ENCODE results near the gene CCDC86. TPM values are rescaled to one million over a fixed set of nuclear protein-coding genes. Genes with fewer than 3 reads are reported as not detected.

Gene CCDC86
- polyA plus RNA-seq, 1 of the 3 experiments (the other 2 are of a cell fraction), result 34.7 TPM

GRCh38 chr11:60866911-60867870 is 25.3 kb downstream of the CCDC86 start, which contains the start of gene ZP1:
ZP1 (plus strand) TSS chr11:60867542; CDS start chr11:60867562, 20 bp downstream.
- H3K4me2 ChIP-seq, result no peak within 1 kb of the TSS
- POLR2A ChIA-PET, result no interaction called here
- H4K20me1 ChIP-seq (ENCODE audit: insufficient read depth), result no peaks in the 10 kb centered on the region
- no peaks in the 10 kb centered on the region for H3F3A ChIP-seq (replicated peaks; ENCODE audit: insufficient read depth)
- DNase-seq, result no peak
- no peaks in the 10 kb centered on the region for H3K9me3 ChIP-seq
- CTCF ChIA-PET, result interaction anchor here (0.9 to 7.7 kb wide), 3 partner anchors 32 to 46 kb away, joined by 3 to 56 read pairs (median 3); no protein-coding TSS in a partner anchor
- 59% methylated on average over 10 of the region's 13 CpGs for WGBS (ENCODE audit: low lambda C conversion rate)
- TF ChIP-seq NFIC (IDR thresholded peaks at IDR 0.05; ENCODE audit: borderline replicate concordance) (no peak), SMC3 (IDR thresholded peaks at IDR 0.05; ENCODE audit: low read depth, low read length) (no peak), USF1 (IDR thresholded peaks at IDR 0.05; ENCODE audit: borderline replicate concordance, low read depth) (no peak), RCOR1 (IDR thresholded peaks at IDR 0.05; ENCODE audit: low read length) (no peak)
- no peaks in the 10 kb centered on the region for H3K9me2 ChIP-seq
- no peaks in the 10 kb centered on the region for H3K79me2 ChIP-seq (ENCODE audit: insufficient read depth)
- H3K27ac ChIP-seq (ENCODE audit: low read depth in 2 of 2, low read length in 1 of 2), result no peak within 1 kb of the TSS
- H3K36me3 ChIP-seq (replicated peaks in 1 of 2; ENCODE audit: control insufficient read depth in 1 of 2, insufficient read depth in 2 of 2, low read length in 1 of 2), result no peaks in the 10 kb centered on the region
- H3K4me1 ChIP-seq (ENCODE audit: control insufficient read depth in 1 of 2, insufficient read depth in 2 of 2, low read depth in 1 of 2, low read length in 1 of 2), result peaks cover 0 to 6% of the 10 kb centered on the region in 2 experiments; a peak in 1 of 4 replicates
- no peak within 1 kb of the TSS for H3K9ac ChIP-seq
- H2AFZ ChIP-seq (ENCODE audit: low read depth), result no peak within 1 kb of the TSS
- no peaks in the 10 kb centered on the region; the same call in 1 of the 2 replicates for H3K27me3 ChIP-seq (ENCODE audit: insufficient read depth)
- no peak within 1 kb of the TSS for H3K4me3 ChIP-seq (ENCODE audit: low read depth in 2 of 2, low read length in 1 of 2)

GRCh38 chr11:60867871-60868681 is 26.2 kb downstream of the CCDC86 start:
- no peak overlapping the region for H3K4me2 ChIP-seq
- H3K79me2 ChIP-seq (ENCODE audit: insufficient read depth), result no peaks in the 10 kb centered on the region
- peaks cover 0 to 8% of the 10 kb centered on the region in 2 experiments; a peak in 1 of 4 replicates for H3K4me1 ChIP-seq (ENCODE audit: control insufficient read depth in 1 of 2, insufficient read depth in 2 of 2, low read depth in 1 of 2, low read length in 1 of 2)
- H3F3A ChIP-seq (replicated peaks; ENCODE audit: insufficient read depth), result no peaks in the 10 kb centered on the region
- no peaks in the 10 kb centered on the region; the same call in 1 of the 2 replicates for H3K27me3 ChIP-seq (ENCODE audit: insufficient read depth)
- 63% methylated on average over 10 of the region's 10 CpGs for WGBS (ENCODE audit: low lambda C conversion rate)
- no peak overlapping the region for H3K9ac ChIP-seq
- DNase-seq, result no peak
- no peak overlapping the region for H3K4me3 ChIP-seq (ENCODE audit: low read depth in 2 of 2, low read length in 1 of 2)
- H3K9me2 ChIP-seq, result no peaks in the 10 kb centered on the region
- no peak overlapping the region for H2AFZ ChIP-seq (ENCODE audit: low read depth)
- no peaks in the 10 kb centered on the region for H4K20me1 ChIP-seq (ENCODE audit: insufficient read depth)
- H3K36me3 ChIP-seq (replicated peaks in 1 of 2; ENCODE audit: control insufficient read depth in 1 of 2, insufficient read depth in 2 of 2, low read length in 1 of 2), result no peaks in the 10 kb centered on the region
- no peak overlapping the region for H3K27ac ChIP-seq (ENCODE audit: low read depth in 2 of 2, low read length in 1 of 2)
- ChIA-PET POLR2A (no interaction called here), CTCF (interaction anchor here (0.9 to 7.7 kb wide), 2 partner anchors 37 to 47 kb away, joined by 3 to 56 read pairs; no protein-coding TSS in a partner anchor)
- no peak for TF ChIP-seq TEAD4 (IDR thresholded peaks at IDR 0.05; ENCODE audit: borderline replicate concordance, insufficient read depth)
- no peak for TF ChIP-seq ELF1 (IDR thresholded peaks at IDR 0.05)
- no peak for TF ChIP-seq EP300 (IDR thresholded peaks at IDR 0.05; ENCODE audit: borderline replicate concordance in 1 of 2, low read depth in 1 of 2, low read length in 1 of 2)
- TF ChIP-seq JUND (IDR thresholded peaks at IDR 0.05), result no peak
- no peak for TF ChIP-seq TCF12 (IDR thresholded peaks at IDR 0.05)
- no peak for TF ChIP-seq RXRA (IDR thresholded peaks at IDR 0.05; ENCODE audit: borderline replicate concordance, low read depth)
- TF ChIP-seq FOXJ3 (CRISPR knock-in tag; IDR thresholded peaks at IDR 0.05), result no peak
- TF ChIP-seq SIN3A (IDR thresholded peaks at IDR 0.05; ENCODE audit: borderline replicate concordance, low read depth, low read length), result no peak
- no peak for TF ChIP-seq RCOR1 (IDR thresholded peaks at IDR 0.05; ENCODE audit: low read length)
- TF ChIP-seq CHD2 (IDR thresholded peaks at IDR 0.05; ENCODE audit: low read length, partially characterized antibody), result no peak
- TF ChIP-seq POLR2AphosphoS5 (IDR thresholded peaks at IDR 0.05; ENCODE audit: low read depth, low read length), result no peak
- no peak for TF ChIP-seq RFX5 (IDR thresholded peaks at IDR 0.05; ENCODE audit: low read length)
- no peak for TF ChIP-seq SMC3 (IDR thresholded peaks at IDR 0.05; ENCODE audit: low read depth, low read length)
- no peak for TF ChIP-seq MAX (IDR thresholded peaks at IDR 0.05; ENCODE audit: low read depth)
- TF ChIP-seq GATA2 (CRISPR knock-in tag; IDR thresholded peaks at IDR 0.05), result no peak
- no peak for TF ChIP-seq YY1 (IDR thresholded peaks at IDR 0.05; ENCODE audit: low read depth)
- no peak for TF ChIP-seq USF2 (IDR thresholded peaks at IDR 0.05; ENCODE audit: borderline replicate concordance, low read depth, low read length)
- TF ChIP-seq TAF1 (IDR thresholded peaks at IDR 0.05; ENCODE audit: borderline replicate concordance, low read depth, low read length), result no peak
- no peak for TF ChIP-seq MEF2A (IDR thresholded peaks at IDR 0.05; ENCODE audit: borderline replicate concordance, low read depth)
- no peak for TF ChIP-seq USF1 (IDR thresholded peaks at IDR 0.05; ENCODE audit: borderline replicate concordance, low read depth)
- H3K9me3 ChIP-seq, result no peaks in the 10 kb centered on the region

Measured in SK-N-SH (cell line).